Measurements from ENCODE around the gene MYCL. TPM values are rescaled to one million over a fixed set of nuclear protein-coding genes. Genes with fewer than 3 reads are reported as not detected.

Gene MYCL
- total RNA-seq, 1 experiment from 2014 or later, result 18.4 TPM

DNA sequence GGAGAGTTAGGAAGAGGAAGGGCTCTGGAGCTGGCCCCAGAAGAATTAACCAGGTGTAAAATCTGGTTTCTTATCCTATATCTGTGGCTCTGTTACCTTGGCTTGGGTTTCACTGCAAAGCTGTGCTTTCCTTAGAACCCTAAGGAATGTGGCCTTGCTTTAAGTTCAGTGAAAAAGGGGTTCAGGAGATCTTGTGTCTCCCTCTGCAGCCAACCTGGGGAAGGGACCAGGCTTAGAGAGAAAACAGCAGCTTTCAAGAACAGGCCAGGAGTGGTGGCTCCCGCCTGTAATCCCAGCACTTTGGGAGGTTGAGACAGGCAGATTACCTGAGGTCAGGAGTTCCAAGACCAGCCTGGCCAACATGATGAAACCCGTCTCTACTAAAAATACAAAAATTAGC, 16.1 kb upstream of the MYCL start:
- H2AFZ ChIP-seq (ENCODE audit: low read length), result no peak overlapping the region
- H3K27ac Mint-ChIP-seq, result no peak overlapping the region; a peak in 1 of 7 replicates
- no CpG with 5 or more reads among the region's 2 CpGs for WGBS (ENCODE audit: extremely low coverage, insufficient read length, low lambda C conversion rate)
- no peak overlapping the region for H3T11ph ChIP-seq (ENCODE audit: low read length)
- TF ChIP-seq, protein P1, sequence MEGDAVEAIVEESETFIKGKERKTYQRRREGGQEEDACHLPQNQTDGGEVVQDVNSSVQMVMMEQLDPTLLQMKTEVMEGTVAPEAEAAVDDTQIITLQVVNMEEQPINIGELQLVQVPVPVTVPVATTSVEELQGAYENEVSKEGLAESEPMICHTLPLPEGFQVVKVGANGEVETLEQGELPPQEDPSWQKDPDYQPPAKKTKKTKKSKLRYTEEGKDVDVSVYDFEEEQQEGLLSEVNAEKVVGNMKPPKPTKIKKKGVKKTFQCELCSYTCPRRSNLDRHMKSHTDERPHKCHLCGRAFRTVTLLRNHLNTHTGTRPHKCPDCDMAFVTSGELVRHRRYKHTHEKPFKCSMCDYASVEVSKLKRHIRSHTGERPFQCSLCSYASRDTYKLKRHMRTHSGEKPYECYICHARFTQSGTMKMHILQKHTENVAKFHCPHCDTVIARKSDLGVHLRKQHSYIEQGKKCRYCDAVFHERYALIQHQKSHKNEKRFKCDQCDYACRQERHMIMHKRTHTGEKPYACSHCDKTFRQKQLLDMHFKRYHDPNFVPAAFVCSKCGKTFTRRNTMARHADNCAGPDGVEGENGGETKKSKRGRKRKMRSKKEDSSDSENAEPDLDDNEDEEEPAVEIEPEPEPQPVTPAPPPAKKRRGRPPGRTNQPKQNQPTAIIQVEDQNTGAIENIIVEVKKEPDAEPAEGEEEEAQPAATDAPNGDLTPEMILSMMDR (conservative IDR thresholded peaks at IDR 0.05), result peak; percentile 42; the same call in 2 of the 3 replicates
- peaks cover 2 to 4% of the 10 kb centered on the region in 2 experiments; a peak in 2 of 5 replicates for H3K9me3 Mint-ChIP-seq
- no peak overlapping the region for H2BK20ac ChIP-seq (ENCODE audit: low read depth, low read length, poor library complexity, severe bottlenecking)
- no peaks in the 10 kb centered on the region for H3K27me3 ChIP-seq (ENCODE audit: insufficient read depth, low read length)
- H4K5ac ChIP-seq (ENCODE audit: insufficient read length, low read depth, low read length), result no peak overlapping the region
- H3K79me2 ChIP-seq (ENCODE audit: insufficient read depth, low read length), result no peaks in the 10 kb centered on the region
- peaks cover 14 to 17% of the 10 kb centered on the region in 2 experiments for H3K4me1 Mint-ChIP-seq
- H3K9me3 ChIP-seq (ENCODE audit: control insufficient read depth, low read depth, low read length), result no peaks in the 10 kb centered on the region
- no peak overlapping the region for H2BK120ac ChIP-seq (ENCODE audit: low read depth, low read length, poor library complexity, severe bottlenecking)
- no peak overlapping the region for H2AK5ac ChIP-seq (ENCODE audit: insufficient read length, low read length)
- no peak overlapping the region for H4K8ac ChIP-seq (replicated peaks; ENCODE audit: insufficient read length, low read depth, low read length)
- no peak overlapping the region for H2BK12ac ChIP-seq (ENCODE audit: insufficient read length, low read depth, low read length)
- H3K18ac ChIP-seq (ENCODE audit: insufficient read length, low read depth, low read length), result no peak overlapping the region
- no peaks in the 10 kb centered on the region for H3K79me1 ChIP-seq (ENCODE audit: insufficient read depth, low read depth, low read length, poor library complexity, severe bottlenecking)
- H3K23ac ChIP-seq (ENCODE audit: insufficient read length, low read depth, low read length), result no peak overlapping the region
- no peak overlapping the region; a peak in 1 of 5 replicates for H3K4me3 Mint-ChIP-seq
- H2BK15ac ChIP-seq (ENCODE audit: low read depth, low read length), result no peak overlapping the region
- no peak overlapping the region for H3K27ac ChIP-seq (ENCODE audit: insufficient read length, low read depth, low read length)
- H3K4me2 ChIP-seq (ENCODE audit: insufficient read depth, insufficient read length, low read length), result no peak overlapping the region
- H3K36me3 Mint-ChIP-seq (ENCODE audit: insufficient read depth in 1 of 3, low read depth in 3 of 3), result peaks cover 0 to 2% (median 1%) of the 10 kb centered on the region in 3 experiments; a peak in 2 of 7 replicates
- H4K91ac ChIP-seq (ENCODE audit: insufficient read length, low read depth, low read length), result no peak overlapping the region
- H3K9ac ChIP-seq (ENCODE audit: extremely low read depth, insufficient read length, low read length), result no peak overlapping the region
- H4K20me1 ChIP-seq (ENCODE audit: control insufficient read depth, insufficient read depth, insufficient read length), result no peaks in the 10 kb centered on the region
- H3K4me1 ChIP-seq (ENCODE audit: insufficient read depth, low read length), result peaks cover 6% of the 10 kb centered on the region; the same call in 1 of the 2 replicates
- H3K4ac ChIP-seq (ENCODE audit: low read depth, low read length), result no peak overlapping the region
- no peak overlapping the region for H3K14ac ChIP-seq (ENCODE audit: insufficient read depth, low read length)
- peaks cover 16% of the 10 kb centered on the region for H3K27me3 Mint-ChIP-seq (ENCODE audit: low read depth)
- DNase-seq, result peak; percentile 45
- H3K23me2 ChIP-seq (ENCODE audit: insufficient read length, low read depth, low read length, poor library complexity, severe bottlenecking), result peaks cover 2% of the 10 kb centered on the region
- H2BK5ac ChIP-seq (ENCODE audit: insufficient read length, low read length), result no peak overlapping the region
- H3K56ac ChIP-seq (ENCODE audit: insufficient read length, low read depth, low read length), result no peak overlapping the region
